LoVo (cell line): ENCODE data around the gene EPYC.
A peak's percentile ranks its signal among the peaks of the same experiment; 100 is the strongest.

ENCODE experiments used
- DNase-seq: peaks from one replicate; pipeline ENCODE4 v3.0.0-alpha.2; 2016; ENCODE audit warnings: low spot score

The EPYC gene

GRCh38 chr12:90958347-90958746 is 46.4 kb downstream of the EPYC start:
- DNase-seq, result no peak

- no peak for DNase-seq
These were observed 49.9 kb downstream of the EPYC start, which contains the start of gene CCER1 for GRCh38 chr12:90954921-90955320. Gene CCER1 (minus strand): TSS chr12:90955176. CDS start chr12:90954742, 434 bp downstream.

- no peak for DNase-seq
These were observed 50.3 kb downstream of the EPYC start for GRCh38 chr12:90954428-90954827.

GRCh38 chr12:90953956-90954421 is 50.8 kb downstream of the EPYC start:
- DNase-seq, result no peak

- no peak for DNase-seq
These were observed 53.2 kb downstream of the EPYC start for GRCh38 chr12:90951432-90952105.

- no peak for DNase-seq
These were observed 56.9 kb downstream of the EPYC start for GRCh38 chr12:90947869-90948268.

- DNase-seq, result peak; percentile 67
These were observed 59.6 kb downstream of the EPYC start for GRCh38 chr12:90945070-90945649.

- no peak for DNase-seq
These were observed 61.5 kb downstream of the EPYC start for GRCh38 chr12:90943255-90943654.

GRCh38 chr12:90940872-90941499 is 63.8 kb downstream of the EPYC start:
- peak; percentile 70 for DNase-seq

GRCh38 chr12:90939382-90939781 is 65.4 kb downstream of the EPYC start:
- DNase-seq, result no peak

GRCh38 chr12:90938451-90938850 is 66.3 kb downstream of the EPYC start:
- peak; percentile 20 for DNase-seq

- no peak for DNase-seq
These were observed 67.1 kb downstream of the EPYC start for GRCh38 chr12:90937651-90938050.

- DNase-seq, result no peak
These were observed 68.4 kb downstream of the EPYC start for GRCh38 chr12:90936230-90937005.

GRCh38 chr12:90925562-90925961 is 79.2 kb downstream of the EPYC start:
- no peak for DNase-seq

- DNase-seq, result no peak
These were observed 80.4 kb downstream of the EPYC start for GRCh38 chr12:90924406-90924805.

- no peak for DNase-seq
These were observed 82.6 kb downstream of the EPYC start for GRCh38 chr12:90922145-90922627.

- no peak for DNase-seq
These were observed 83.2 kb downstream of the EPYC start for GRCh38 chr12:90921536-90921935.

- DNase-seq, result no peak
These were observed 84.5 kb downstream of the EPYC start for GRCh38 chr12:90920222-90920621.

GRCh38 chr12:90917431-90917830 is 87.3 kb downstream of the EPYC start:
- no peak for DNase-seq

- DNase-seq, result no peak
These were observed 88.3 kb downstream of the EPYC start for GRCh38 chr12:90916516-90916915.

GRCh38 chr12:90915353-90915752 is 89.4 kb downstream of the EPYC start:
- no peak for DNase-seq
